Measurements from ENCODE around the gene RAPGEF1.

RAPGEF1 gene

GRCh38 chr9:131700076-131700475 lies 39.8 kb downstream of the RAPGEF1 start:
- TF ChIP-seq FOXP2 (optimal IDR thresholded peaks at IDR 0.05; ENCODE audit: borderline replicate concordance, extremely low read depth, extremely low read length, insufficient read depth) (no peak), TAF1 (IDR thresholded peaks at IDR 0.05; ENCODE audit: borderline replicate concordance, insufficient read depth, low read length) (no peak), POLR2AphosphoS5 (IDR thresholded peaks at IDR 0.05; ENCODE audit: low read depth, low read length) (no peak), SIN3A (IDR thresholded peaks at IDR 0.05; ENCODE audit: borderline replicate concordance, insufficient read depth, low read length) (no peak), REST (IDR thresholded peaks at IDR 0.05; ENCODE audit: insufficient read depth in 1 of 2, low read depth in 2 of 2, low read length in 2 of 2) (no peak)

- TF ChIP-seq SIN3A (IDR thresholded peaks at IDR 0.05; ENCODE audit: borderline replicate concordance, insufficient read depth, low read length), result no peak
- TF ChIP-seq POLR2AphosphoS5 (IDR thresholded peaks at IDR 0.05; ENCODE audit: low read depth, low read length), result no peak
- no peak for TF ChIP-seq REST (IDR thresholded peaks at IDR 0.05; ENCODE audit: insufficient read depth in 1 of 2, low read depth in 2 of 2, low read length in 2 of 2)
- no peak for TF ChIP-seq TAF1 (IDR thresholded peaks at IDR 0.05; ENCODE audit: borderline replicate concordance, insufficient read depth, low read length)
- no peak for TF ChIP-seq FOXP2 (optimal IDR thresholded peaks at IDR 0.05; ENCODE audit: borderline replicate concordance, extremely low read depth, extremely low read length, insufficient read depth)
Observed at GRCh38 chr9:131698618-131698985, 41.3 kb downstream of the RAPGEF1 start.

GRCh38 chr9:131697908-131698617 lies 41.8 kb downstream of the RAPGEF1 start:
- no peak for TF ChIP-seq REST (IDR thresholded peaks at IDR 0.05; ENCODE audit: insufficient read depth in 1 of 2, low read depth in 2 of 2, low read length in 2 of 2)
- TF ChIP-seq FOXP2 (optimal IDR thresholded peaks at IDR 0.05; ENCODE audit: borderline replicate concordance, extremely low read depth, extremely low read length, insufficient read depth), result no peak
- TF ChIP-seq TAF1 (IDR thresholded peaks at IDR 0.05; ENCODE audit: borderline replicate concordance, insufficient read depth, low read length), result no peak
- no peak for TF ChIP-seq POLR2AphosphoS5 (IDR thresholded peaks at IDR 0.05; ENCODE audit: low read depth, low read length)
- TF ChIP-seq SIN3A (IDR thresholded peaks at IDR 0.05; ENCODE audit: borderline replicate concordance, insufficient read depth, low read length), result no peak

- TF ChIP-seq REST (IDR thresholded peaks at IDR 0.05; ENCODE audit: insufficient read depth in 1 of 2, low read depth in 2 of 2, low read length in 2 of 2) (no peak), FOXP2 (optimal IDR thresholded peaks at IDR 0.05; ENCODE audit: borderline replicate concordance, extremely low read depth, extremely low read length, insufficient read depth) (no peak), POLR2AphosphoS5 (IDR thresholded peaks at IDR 0.05; ENCODE audit: low read depth, low read length) (no peak), TAF1 (IDR thresholded peaks at IDR 0.05; ENCODE audit: borderline replicate concordance, insufficient read depth, low read length) (no peak), SIN3A (IDR thresholded peaks at IDR 0.05; ENCODE audit: borderline replicate concordance, insufficient read depth, low read length) (no peak)
Observed at GRCh38 chr9:131697097-131697496, 42.8 kb downstream of the RAPGEF1 start.
